Thyroid gland (tissue), 4 donors: Measurements from ENCODE around the gene TCERG1L. TPM values are rescaled to one million over a fixed set of nuclear protein-coding genes. Genes with fewer than 3 reads are reported as not detected.

ENCODE experiments used
- DNase-seq, 2 donors: peaks; one replicate each; pipeline ENCODE4 v3.0.0-alpha.2; 2019
- H3K27ac ChIP-seq, 3 donors: fragments of 200-600 bp; sonication (generic); 1 replicate in 2 of 3; 2 replicates in 1 of 3; pipeline ENCODE4 v1.5.1; 2016 to 2019; ENCODE audit warnings: mild to moderate bottlenecking in 1 of 3, moderate library complexity in 1 of 3
- H3K27me3 ChIP-seq: fragments of 200-600 bp; sonication (generic); one replicate; pipeline ENCODE4 v1.5.1; 2019
- H3K36me3 ChIP-seq, 2 donors: fragments of 200-600 bp; sonication (generic); one replicate each; pipeline ENCODE4 v1.5.1; 2016 to 2019
- H3K4me1 ChIP-seq, 2 donors: fragments of 200-600 bp; sonication (generic); one replicate each; pipeline ENCODE4 v1.5.1; 2017 to 2019
- H3K4me3 ChIP-seq, 3 donors: fragments of 200-600 bp; sonication (generic); replicated peaks in 1 of 3; 1 replicate in 2 of 3; 2 replicates in 1 of 3; pipeline ENCODE4 v1.5.1; 2016; ENCODE audit warnings: mild to moderate bottlenecking in 1 of 3
- H3K9me3 ChIP-seq: fragments of 200-600 bp; sonication (generic); one replicate; pipeline ENCODE4 v1.5.1; 2017
- CTCF ChIP-seq, 6 experiments: fragments of 200-600 bp in 3 of 6; fragments of 450-650 bp in 3 of 6; sonication (generic) in 3 of 6; IDR thresholded peaks; one replicate each; pipeline ENCODE4 v1.5.1; 2016 to 2019; ENCODE audit warnings: antibody characterized with exemption in 6 of 6, mild to moderate bottlenecking in 2 of 6, inconsistent platforms in 1 of 6, moderate library complexity in 1 of 6
- POLR2A ChIP-seq, 2 donors: fragments of 450-650 bp; IDR thresholded peaks; one replicate each; pipeline ENCODE4 v1.6.1; 2017; ENCODE audit warnings: antibody characterized with exemption in 2 of 2, mild to moderate bottlenecking in 2 of 2, moderate library complexity in 1 of 2
- WGBS, 2 donors: methylation state at CpG; one replicate each; pipeline ENCODE4 v1.1.5; 2017; 5-methylcytosine and 5-hydroxymethylcytosine counted together
- intact Hi-C: fragments of 100-400 bp; cut with DNase I; formaldehyde crosslinking; loops from one replicate; pipeline ENCODE4 v1.15.1; 2023
- total RNA-seq, 4 donors: library from RNA; depleted of rRNA; stranded (reverse); fragments of >200 nt; gene quantifications; one replicate each; pipeline ENCODE4 v1.2.3, GENCODE V29; 2016

TCERG1L gene
- total RNA-seq, 4 donors from 2014 or later: 4.3 to 23.6 (median 8.2) TPM

- peak; percentile 45 to 60 for DNase-seq
Measured at GRCh38 chr10:131181456-131181855, 130.1 kb downstream of the TCERG1L start.

GRCh38 chr10:131180740-131181415 lies 130.6 kb downstream of the TCERG1L start:
- peaks cover 27 to 47% of the 10 kb centered on the region in 2 donors for H3K4me1 ChIP-seq
- H3K4me3 ChIP-seq: no peak overlapping the region
- TF ChIP-seq POLR2A (IDR thresholded peaks at IDR 0.05) (no peak), CTCF (IDR thresholded peaks at IDR 0.05) (no peak)
- H3K27ac ChIP-seq: peak overlapping the region in 1 of 3 donors; percentile 41
- intact Hi-C loops: no loop called here
- no peaks in the 10 kb centered on the region for H3K36me3 ChIP-seq
- WGBS, 2 donors: 85 to 90% methylated on average over 10 to 15 of the region's 15 CpGs
- H3K9me3 ChIP-seq: no peaks in the 10 kb centered on the region
- H3K27me3 ChIP-seq: no peaks in the 10 kb centered on the region
- no peak for DNase-seq

More at GRCh38 chr10:131181456-131181855, 130.1 kb downstream of the TCERG1L start:
- intact Hi-C loops: no loop called here
- Histone ChIP-seq H3K27ac (peak overlapping the region in 1 of 3 donors; percentile 41), H3K9me3 (no peaks in the 10 kb centered on the region), H3K27me3 (no peaks in the 10 kb centered on the region), H3K4me3 (no peak overlapping the region), H3K4me1 (peaks cover 27 to 47% of the 10 kb centered on the region in 2 donors), H3K36me3 (no peaks in the 10 kb centered on the region)
- WGBS, 2 donors: 48 to 52% methylated on average over 8 of the region's 8 CpGs
- TF ChIP-seq CTCF (IDR thresholded peaks at IDR 0.05) (no peak), POLR2A (IDR thresholded peaks at IDR 0.05) (no peak)

GRCh38 chr10:131180086-131180485 lies 131.4 kb downstream of the TCERG1L start:
- no peak for DNase-seq
- TF ChIP-seq POLR2A (IDR thresholded peaks at IDR 0.05) (no peak), CTCF (IDR thresholded peaks at IDR 0.05) (no peak)
- H3K4me1 ChIP-seq: peaks cover 27 to 47% of the 10 kb centered on the region in 2 donors
- H3K27me3 ChIP-seq: no peaks in the 10 kb centered on the region
- no peaks in the 10 kb centered on the region for H3K36me3 ChIP-seq
- H3K4me3 ChIP-seq: no peak overlapping the region
- H3K9me3 ChIP-seq: no peaks in the 10 kb centered on the region
- 86 to 88% methylated on average over 9 of the region's 9 CpGs for WGBS, 2 donors
- H3K27ac ChIP-seq: peak overlapping the region in 2 of 3 donors; percentile 36 to 82
- intact Hi-C loops: no loop called here

- no peaks in the 10 kb centered on the region for H3K36me3 ChIP-seq
- intact Hi-C loops: no loop called here
- peak overlapping the region in 2 of 3 donors; percentile 56 to 82 for H3K27ac ChIP-seq
- H3K9me3 ChIP-seq: no peaks in the 10 kb centered on the region
- peak; percentile 78 to 80 for DNase-seq
- no peaks in the 10 kb centered on the region for H3K27me3 ChIP-seq
- TF ChIP-seq CTCF (IDR thresholded peaks at IDR 0.05) (peak in 4 of 6 experiments; percentile 13 to 40 (median 27)), POLR2A (IDR thresholded peaks at IDR 0.05) (no peak)
- peaks cover 29 to 53% of the 10 kb centered on the region in 2 donors for H3K4me1 ChIP-seq
- 10 to 32% methylated on average over 7 to 10 of the region's 10 CpGs for WGBS, 2 donors
- no peak overlapping the region for H3K4me3 ChIP-seq
Measured at GRCh38 chr10:131179361-131179760, 132.2 kb downstream of the TCERG1L start.
